AG04450 (cell line): ENCODE results near the gene URB1. TPM values are rescaled to one million over a fixed set of nuclear protein-coding genes. Genes with fewer than 3 reads are reported as not detected.

Experiments
- CTCF ChIA-PET: fragments of 300-600, 350-600 bp; formaldehyde crosslinking; extraction: SDS; loops from one replicate; lab custom pipeline; 2022; ENCODE audit warnings: antibody characterized with exemption, inconsistent platforms; lab: Charles Lee
- POLR2A ChIA-PET: fragments of 350-600 bp; formaldehyde crosslinking; extraction: SDS; loops from one replicate; lab custom pipeline; 2021; ENCODE audit warnings: antibody characterized with exemption, inconsistent platforms; lab: Yijun Ruan, JAX
- DNase-seq: peaks from one replicate; pipeline ENCODE4 v3.0.0-alpha.2; 2011; ENCODE audit warnings: low read depth, low spot score
- H3K27ac ChIP-seq: one replicate; pipeline ENCODE4 v1.5.1; 2012; ENCODE audit warnings: low read depth, low read length, control low read depth
- H3K27me3 ChIP-seq: one replicate; pipeline ENCODE4 v1.6.0; 2012; ENCODE audit warnings: low read length; ENCODE audit not compliant: control insufficient read depth, insufficient read depth
- H3K4me3 ChIP-seq: 2 replicates; pipeline ENCODE4 v1.5.1; 2011; ENCODE audit warnings: mild to moderate bottlenecking, low read depth, low read length, control low read depth
- H3K9me3 ChIP-seq: 2 replicates; pipeline ENCODE4 v1.5.1; 2012; ENCODE audit warnings: low read length; ENCODE audit not compliant: control insufficient read depth, insufficient read depth
- CTCF ChIP-seq: IDR thresholded peaks from 2 replicates; pipeline ENCODE4 v1.5.1; 2011; ENCODE audit warnings: low read depth, low read length, control low read depth, inconsistent platforms
- polyA plus RNA-seq: library from polyadenylated mRNA; depleted of rRNA; stranded (reverse); fragments of >200 nt; gene quantifications from 2 replicates; pipeline ENCODE4 v1.2.3, GENCODE V29; 2011

Gene URB1
- polyA plus RNA-seq, 1 experiment = 7.6 TPM

- H3K4me3 ChIP-seq = no peak overlapping the region
- H3K27ac ChIP-seq = no peak overlapping the region
Measured at GRCh38 chr21:32414579-32415358, 22.0 kb upstream of the URB1 start.

GRCh38 chr21:32413697-32414578, 21.1 kb upstream of the URB1 start:
- Histone ChIP-seq H3K27me3 (no peaks in the 10 kb centered on the region), H3K27ac (no peak overlapping the region), H3K9me3 (no peaks in the 10 kb centered on the region; the same call in 1 of the 2 replicates), H3K4me3 (peak overlapping the region; percentile 23)
- ChIA-PET CTCF (interaction anchor here (0.5 to 2.2 kb wide), 18 partner anchors 11 to 193 kb away, joined by 3 to 38 read pairs (median 4); no protein-coding TSS in a partner anchor), POLR2A (no interaction called here)
- TF ChIP-seq CTCF = no peak
- DNase-seq = no peak

More at GRCh38 chr21:32414579-32415358, 22.0 kb upstream of the URB1 start:
- H3K9me3 ChIP-seq = no peaks in the 10 kb centered on the region; the same call in 1 of the 2 replicates
- DNase-seq = no peak
- peak; percentile 56 for TF ChIP-seq CTCF
- POLR2A ChIA-PET = no interaction called here
- CTCF ChIA-PET = interaction anchor here (0.5 to 2.2 kb wide), 18 partner anchors 11 to 193 kb away, joined by 3 to 38 read pairs (median 4); no protein-coding TSS in a partner anchor
- H3K27me3 ChIP-seq = no peaks in the 10 kb centered on the region

GRCh38 chr21:32413015-32413504, 20.2 kb upstream of the URB1 start:
- 0 out of 2 replicates have a peak, but pooled peaks have one; percentile 17 for TF ChIP-seq CTCF
- H3K9me3 ChIP-seq = no peaks in the 10 kb centered on the region; the same call in 1 of the 2 replicates
- CTCF ChIA-PET = interaction anchor here (1.0 to 2.2 kb wide), 7 partner anchors 10 to 193 kb away, joined by 3 to 38 read pairs (median 8); no protein-coding TSS in a partner anchor
- no peak for DNase-seq
- no peak overlapping the region for H3K27ac ChIP-seq
- POLR2A ChIA-PET = interaction anchor here (0.6 kb wide), 1 partner anchor 11 kb away, joined by 18 read pairs; no protein-coding TSS in a partner anchor
- H3K4me3 ChIP-seq = peak overlapping the region; percentile 66
- H3K27me3 ChIP-seq = no peaks in the 10 kb centered on the region

- H3K27me3 ChIP-seq = no peaks in the 10 kb centered on the region
- H3K9me3 ChIP-seq = no peaks in the 10 kb centered on the region; the same call in 1 of the 2 replicates
- peak within 1 kb of the TSS; percentile 66 for H3K4me3 ChIP-seq
- ChIA-PET CTCF (interaction anchor here (0.9 to 1.7 kb wide), 5 partner anchors 9 to 196 kb away, joined by 3 to 8 read pairs (median 3); no protein-coding TSS in a partner anchor), POLR2A (interaction anchor here (0.6 to 1.7 kb wide), 4 partner anchors 10 to 200 kb away, joined by 3 to 18 read pairs (median 4); partner anchors contain the start of gene CFAP298)
- H3K27ac ChIP-seq = peak within 1 kb of the TSS; percentile 21
- TF ChIP-seq CTCF = no peak
- no peak for DNase-seq
Measured at GRCh38 chr21:32412162-32413014, 19.6 kb upstream of the URB1 start, which contains the start of gene EVA1C. TSS of gene EVA1C (plus strand) at chr21:32412706. CDS start at chr21:32412854, 148 bp downstream.
